IMR-90 (cell line): ENCODE results near the gene EPB41L4A. TPM values are rescaled to one million over a fixed set of nuclear protein-coding genes. Genes with fewer than 3 reads are reported as not detected.
A peak's percentile ranks its signal among the peaks of the same experiment; 100 is the strongest.

Experiments
- ATAC-seq: fragments of 200-7000 bp; cut with Tn5 transposase; 2 replicates; pipeline ENCODE4 v1.9.1; 2020; ENCODE audit warnings: low read depth, mild to moderate bottlenecking, moderate library complexity
- BruUV-seq: library from RNA; stranded (reverse); fragments of 400-500 nt; replicated peaks from 2 replicates; lab custom pipeline; 2021; lab: Mats Ljungman, UMichigan
- CTCF ChIA-PET: fragments of 300-600 bp; formaldehyde crosslinking; extraction: SDS; loops from one replicate; lab custom pipeline; 2021; ENCODE audit warnings: antibody characterized with exemption; lab: Yijun Ruan, JAX
- POLR2A ChIA-PET: fragments of 300-600 bp; sonication (Branson Sonifier 250); formaldehyde crosslinking; loops from one replicate; lab custom pipeline; 2022; ENCODE audit warnings: antibody characterized with exemption; ENCODE audit not compliant: unreplicated experiment; lab: Charles Lee
- DNase-seq: peaks from one replicate; pipeline ENCODE4 v3.0.0; 2013
- H2AFZ ChIP-seq: replicated peaks from 2 replicates; pipeline ENCODE3; 2013; ENCODE audit warnings: low read length, mild to moderate bottlenecking; ENCODE audit not compliant: poor library complexity
- H2AK5ac ChIP-seq: 2 replicates; pipeline ENCODE4 v1.6.1; 2013; ENCODE audit warnings: low read depth, low read length, inconsistent platforms
- H2AK9ac ChIP-seq: replicated peaks from 2 replicates; pipeline ENCODE3; 2013; ENCODE audit warnings: mild to moderate bottlenecking, low read depth, low read length, moderate library complexity; ENCODE audit not compliant: poor library complexity
- H2BK120ac ChIP-seq: 2 replicates; pipeline ENCODE4 v1.6.1; 2013; ENCODE audit warnings: low read depth, low read length, inconsistent platforms
- H2BK15ac ChIP-seq: 3 replicates; pipeline ENCODE4 v1.6.1; 2013; ENCODE audit warnings: low read depth, low read length, inconsistent platforms
- H2BK20ac ChIP-seq: 2 replicates; pipeline ENCODE4 v1.6.1; 2013; ENCODE audit warnings: low read depth, mild to moderate bottlenecking, inconsistent platforms, low read length, moderate library complexity
- H2BK5ac ChIP-seq: 2 replicates; pipeline ENCODE4 v1.6.1; 2013; ENCODE audit warnings: mild to moderate bottlenecking, low read depth, low read length, inconsistent platforms; ENCODE audit not compliant: poor library complexity, severe bottlenecking
- H3K14ac ChIP-seq: replicated peaks from 2 replicates; pipeline ENCODE4 v1.6.1; 2013; ENCODE audit warnings: low read depth, low read length, inconsistent platforms
- H3K18ac ChIP-seq: 2 replicates; pipeline ENCODE4 v1.6.1; 2013; ENCODE audit warnings: low read depth, low read length, control low read depth
- H3K23ac ChIP-seq: 2 replicates; pipeline ENCODE4 v1.6.1; 2013; ENCODE audit warnings: low read depth, low read length, inconsistent platforms
- H3K27ac ChIP-seq: 2 replicates; pipeline ENCODE4 v1.5.1; 2013; ENCODE audit warnings: mild to moderate bottlenecking, control low read depth, low read length; ENCODE audit not compliant: insufficient read depth
- H3K27me3 ChIP-seq: 2 replicates; pipeline ENCODE4 v1.6.1; 2013; ENCODE audit warnings: low read length; ENCODE audit not compliant: control insufficient read depth, insufficient read depth
- H3K36me3 ChIP-seq: 2 replicates; pipeline ENCODE4 v1.6.1; 2013; ENCODE audit warnings: low read length, mixed read lengths; ENCODE audit not compliant: control insufficient read depth, insufficient read depth
- H3K4ac ChIP-seq: 2 replicates; pipeline ENCODE4 v1.6.1; 2013; ENCODE audit warnings: low read depth, low read length, inconsistent platforms
- H3K4me1 ChIP-seq: 2 replicates; pipeline ENCODE4 v1.6.1; 2013; ENCODE audit warnings: low read length, mixed read lengths; ENCODE audit not compliant: control insufficient read depth, insufficient read depth
- H3K4me2 ChIP-seq: 2 replicates; pipeline ENCODE4 v1.6.1; 2013; ENCODE audit warnings: low read depth, mild to moderate bottlenecking, control low read depth, low read length, moderate library complexity
- H3K4me3 ChIP-seq: 2 replicates; pipeline ENCODE4 v1.5.1; 2013; ENCODE audit warnings: low read depth, mild to moderate bottlenecking, control low read depth, low read length, moderate library complexity; ENCODE audit not compliant: insufficient read depth
- H3K56ac ChIP-seq: 2 replicates; pipeline ENCODE4 v1.6.1; 2013; ENCODE audit warnings: low read length, inconsistent platforms; ENCODE audit not compliant: insufficient read depth; ENCODE audit errors: extremely low read depth
- H3K79me1 ChIP-seq, 2 experiments: 2 replicates each; pipeline ENCODE4 v1.6.1; 2013; ENCODE audit warnings: low read length in 2 of 2, inconsistent platforms in 1 of 2, low read depth in 1 of 2
- H3K9ac ChIP-seq: 2 replicates; pipeline ENCODE4 v1.6.1; 2013; ENCODE audit warnings: low read depth, low read length, control low read depth
- H3K9me1 ChIP-seq: 2 replicates; pipeline ENCODE4 v1.6.1; 2013; ENCODE audit warnings: low read length, inconsistent platforms; ENCODE audit not compliant: insufficient read depth
- H3K9me3 ChIP-seq: 2 replicates; pipeline ENCODE4 v1.6.1; 2013; ENCODE audit warnings: low read length; ENCODE audit not compliant: control insufficient read depth, insufficient read depth
- H4K20me1 ChIP-seq: 2 replicates; pipeline ENCODE4 v1.6.1; 2013; ENCODE audit warnings: low read length, inconsistent platforms; ENCODE audit not compliant: insufficient read depth
- H4K5ac ChIP-seq: 2 replicates; pipeline ENCODE4 v1.6.1; 2013; ENCODE audit warnings: mild to moderate bottlenecking, low read depth, low read length, control low read depth
- H4K8ac ChIP-seq, 2 experiments: 2 replicates each; pipeline ENCODE4 v1.6.1; 2013; ENCODE audit warnings: low read depth in 2 of 2, low read length in 2 of 2, control low read depth in 1 of 2, inconsistent platforms in 1 of 2
- H4K91ac ChIP-seq: 2 replicates; pipeline ENCODE4 v1.6.1; 2013; ENCODE audit warnings: low read depth, low read length, inconsistent platforms; ENCODE audit not compliant: insufficient read depth
- CEBPB ChIP-seq: IDR thresholded peaks from 2 replicates; pipeline ENCODE4 v1.6.1; 2012; ENCODE audit warnings: low read depth, low read length, improper control_type of control experiment
- FOS ChIP-seq: fragments of 150-350 bp; IDR thresholded peaks from 2 replicates; pipeline ENCODE4 v1.6.1; 2016; ENCODE audit warnings: low read depth, low read length
- WGBS, 2 experiments: methylation state at CpG; one replicate each; pipeline versions ENCODE4 v1.1.5 to v1.1.7; 2013; ENCODE audit warnings: missing lambda C conversion rate in 2 of 2; ENCODE audit not compliant: insufficient read length in 1 of 2; ENCODE audit errors: extremely low coverage in 2 of 2; 5-methylcytosine and 5-hydroxymethylcytosine counted together
- dilution Hi-C: fragments of 300-500 bp; cut with HindIII; formaldehyde crosslinking; loops from one replicate; pipeline ENCODE4 v1.14.3; 2018; ENCODE audit warnings: low sequenced_read_pairs; ENCODE audit not compliant: unreplicated experiment
- in situ Hi-C: fragments of 300-500 bp; cut with MboI; formaldehyde crosslinking; loops from 3 replicates; pipeline ENCODE4 v1.14.3; 2019; ENCODE audit warnings: low sequenced_read_pairs, inconsistent platforms, mixed read lengths
- intact Hi-C: fragments of 100-400 bp; cut with micrococcal nuclease; formaldehyde crosslinking; loops from 2 replicates; pipeline ENCODE4 v1.10.0; 2022
- polyA plus RNA-seq, 3 experiments: library from polyadenylated mRNA; depleted of rRNA; stranded (reverse); fragments of >200 nt; gene quantifications; 2 replicates each; pipeline ENCODE4 v1.2.3, GENCODE V29; 2012; ENCODE audit warnings: low replicate concordance in 1 of 3
- total RNA-seq: library from RNA; depleted of rRNA; stranded (reverse); fragments of >200 nt; gene quantifications from 2 replicates; pipeline ENCODE4 v1.2.3, GENCODE V29; 2012

Gene EPB41L4A
- total and polyA plus RNA-seq, 2 of the 4 experiments (the other 2 are of a cell fraction): under 0.01 to 0.02 TPM

DNA sequence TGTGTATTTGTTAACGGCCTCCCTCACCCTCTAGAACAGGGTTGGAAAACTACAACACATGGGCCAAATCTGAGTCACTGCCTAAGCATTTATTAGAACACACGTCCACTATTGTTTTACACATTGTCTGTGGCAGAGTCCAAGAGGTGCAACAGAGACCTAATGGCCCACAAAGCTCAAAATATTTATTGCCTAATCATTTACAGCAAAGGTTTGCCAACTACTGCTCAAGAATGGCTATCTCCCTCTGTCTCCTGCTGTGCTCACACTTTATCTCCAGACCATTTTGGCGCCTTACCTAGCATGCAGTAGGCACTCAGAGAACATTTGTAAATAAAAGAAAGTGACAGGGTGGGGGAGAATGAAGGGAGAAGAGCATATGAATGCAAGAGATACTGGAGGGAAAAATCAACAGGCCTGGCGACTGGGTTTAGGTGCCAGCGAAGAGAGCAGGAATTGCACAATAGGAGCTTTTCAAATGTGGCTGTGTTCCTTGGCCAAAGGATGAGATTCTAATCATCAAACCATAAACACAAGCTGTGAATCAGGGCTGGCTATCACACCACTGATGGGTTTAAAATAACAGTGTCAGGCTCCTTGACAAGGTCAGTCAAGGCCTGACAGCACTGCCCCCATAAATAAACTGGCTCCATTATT is 80.3 kb downstream of the EPB41L4A start:
- ChIA-PET CTCF (no interaction called here), POLR2A (interaction anchor here (0.6 kb wide), 1 partner anchor 60 kb away, joined by 6 read pairs; no protein-coding TSS in a partner anchor)
- Histone ChIP-seq H2AK5ac (no peak overlapping the region), H3K23ac (no peak overlapping the region), H3K27me3 (no peaks in the 10 kb centered on the region; the same call in 1 of the 2 replicates), H2AFZ (no peak overlapping the region), H3K18ac (no peak overlapping the region), H3K9ac (no peak overlapping the region), H2BK5ac (no peak overlapping the region), H3K9me3 (no peaks in the 10 kb centered on the region), H2BK15ac (no peak overlapping the region), H3K4me3 (no peak overlapping the region), H3K27ac (no peak overlapping the region), H3K79me1 (no peaks in the 10 kb centered on the region), H3K4ac (no peak overlapping the region), H3K14ac (no peak overlapping the region), H4K8ac (no peak overlapping the region), H4K5ac (no peak overlapping the region), H2AK9ac (no peak overlapping the region), H3K56ac (no peak overlapping the region), H3K36me3 (no peaks in the 10 kb centered on the region), H3K4me2 (no peak overlapping the region), H4K20me1 (no peaks in the 10 kb centered on the region), H3K9me1 (no peaks in the 10 kb centered on the region), H4K91ac (no peak overlapping the region), H3K4me1 (no peaks in the 10 kb centered on the region), H2BK20ac (no peak overlapping the region), H2BK120ac (no peak overlapping the region)
- in situ Hi-C loops (no loop called here), intact Hi-C loops (no loop called here), dilution Hi-C loops (no loop called here)
- WGBS, 2 experiments: 30% methylated on average over 2 of the region's 5 CpGs; no CpG with 5 or more reads in 1 of the 2 experiments
- no peak for ATAC-seq
- TF ChIP-seq FOS (no peak), CEBPB (peak; percentile 42; the same call in 1 of the 2 replicates)
- no TSS peak for BruUV-seq
- DNase-seq: no peak
